Measurements from ENCODE around the gene DPYD. TPM values are rescaled to one million over a fixed set of nuclear protein-coding genes. Genes with fewer than 3 reads are reported as not detected.

Gene DPYD
- total RNA-seq, 1 donor from 2014 or later: 8.5 TPM

GRCh38 chr1:97905141-97905940 lies 15.5 kb downstream of the DPYD start:
- H3K36me3 Mint-ChIP-seq: no peaks in the 10 kb centered on the region
- TF ChIP-seq CTCF (conservative IDR thresholded peaks at IDR 0.05): no peak
- DNase-seq (ENCODE audit: extremely low spot score, unreplicated experiment): no peak
- no peak overlapping the region for H3K27ac Mint-ChIP-seq
- H3K9me3 Mint-ChIP-seq: no peaks in the 10 kb centered on the region
- H3K4me3 Mint-ChIP-seq: no peak overlapping the region
- H3K4me1 Mint-ChIP-seq (ENCODE audit: unreplicated experiment): peaks cover 5% of the 10 kb centered on the region
- no peaks in the 10 kb centered on the region for H3K27me3 Mint-ChIP-seq

GRCh38 chr1:97904534-97904933 lies 16.3 kb downstream of the DPYD start:
- Mint-ChIP-seq H3K36me3 (no peaks in the 10 kb centered on the region), H3K4me3 (no peak overlapping the region), H3K9me3 (no peaks in the 10 kb centered on the region), H3K4me1 (ENCODE audit: unreplicated experiment) (peaks cover 5% of the 10 kb centered on the region), H3K27ac (no peak overlapping the region), H3K27me3 (no peaks in the 10 kb centered on the region)
- no peak for DNase-seq (ENCODE audit: extremely low spot score, unreplicated experiment)
- no peak for TF ChIP-seq CTCF (conservative IDR thresholded peaks at IDR 0.05)

- no peaks in the 10 kb centered on the region for H3K9me3 Mint-ChIP-seq
- H3K4me1 Mint-ChIP-seq (ENCODE audit: unreplicated experiment): peaks cover 5% of the 10 kb centered on the region
- H3K27me3 Mint-ChIP-seq: no peaks in the 10 kb centered on the region
- no peak for DNase-seq (ENCODE audit: extremely low spot score, unreplicated experiment)
- H3K36me3 Mint-ChIP-seq: no peaks in the 10 kb centered on the region
- no peak overlapping the region for H3K4me3 Mint-ChIP-seq
- no peak for TF ChIP-seq CTCF (conservative IDR thresholded peaks at IDR 0.05)
- no peak overlapping the region for H3K27ac Mint-ChIP-seq
Observed at GRCh38 chr1:97903626-97904025, 17.2 kb downstream of the DPYD start.

- Mint-ChIP-seq H3K9me3 (no peaks in the 10 kb centered on the region), H3K36me3 (no peaks in the 10 kb centered on the region), H3K27me3 (no peaks in the 10 kb centered on the region), H3K4me3 (no peak overlapping the region), H3K4me1 (ENCODE audit: unreplicated experiment) (peaks cover 4% of the 10 kb centered on the region), H3K27ac (no peak overlapping the region)
- TF ChIP-seq CTCF (conservative IDR thresholded peaks at IDR 0.05): no peak
- no peak for DNase-seq (ENCODE audit: extremely low spot score, unreplicated experiment)
Observed at GRCh38 chr1:97902067-97902466, 18.8 kb downstream of the DPYD start.

- Mint-ChIP-seq H3K27me3 (no peaks in the 10 kb centered on the region), H3K36me3 (no peaks in the 10 kb centered on the region), H3K4me3 (no peak overlapping the region), H3K4me1 (ENCODE audit: unreplicated experiment) (no peaks in the 10 kb centered on the region), H3K27ac (no peak overlapping the region), H3K9me3 (no peaks in the 10 kb centered on the region)
- DNase-seq (ENCODE audit: extremely low spot score, unreplicated experiment): no peak
- TF ChIP-seq CTCF (conservative IDR thresholded peaks at IDR 0.05): no peak
Observed at GRCh38 chr1:97901017-97901658, 19.7 kb downstream of the DPYD start.
